GM19351 (cell line): Measurements from ENCODE around the gene OR2T34.
"Not testable (repeated sequence)": the region's sequence is repeated elsewhere in the genome, so short reads cannot be mapped to it uniquely, and the experiment has no call there.

Experiments
- ATAC-seq: cut with Tn5 transposase; IDR thresholded peaks from one replicate; pipeline ENCODE4 v1.9.1; 2021; ENCODE audit warnings: mild to moderate bottlenecking, moderate library complexity; ENCODE audit not compliant: unreplicated experiment

OR2T34 gene

GRCh38 chr1:248574657-248575056 is at the start of gene OR2T34:
Gene OR2T34 (minus strand): TSS chr1:248574757. CDS start chr1:248574757, 0 bp downstream.
- not testable (repeated sequence) for ATAC-seq

- ATAC-seq: peak; percentile 88
Observed at GRCh38 chr1:248622570-248623001, 48.0 kb upstream of the OR2T34 start.

- no peak for ATAC-seq
Observed at GRCh38 chr1:248621770-248622169, 47.2 kb upstream of the OR2T34 start.

- ATAC-seq: no peak
Observed at GRCh38 chr1:248618878-248619277, 44.3 kb upstream of the OR2T34 start.

GRCh38 chr1:248618119-248618518 is 43.6 kb upstream of the OR2T34 start:
- ATAC-seq: no peak

GRCh38 chr1:248613742-248614141 is 39.2 kb upstream of the OR2T34 start:
- peak; percentile 45 for ATAC-seq

GRCh38 chr1:248611883-248612414 is 37.4 kb upstream of the OR2T34 start:
- no peak for ATAC-seq

GRCh38 chr1:248610301-248610700 is 35.7 kb upstream of the OR2T34 start:
- ATAC-seq: no peak

GRCh38 chr1:248599396-248599795 is 24.8 kb upstream of the OR2T34 start:
- no peak for ATAC-seq

GRCh38 chr1:248597589-248597988 is 23.0 kb upstream of the OR2T34 start, which contains the start of gene OR2T10:
Gene OR2T10 (minus strand): TSS chr1:248597700. CDS start chr1:248593768, 3,932 bp downstream.
- ATAC-seq: no peak

GRCh38 chr1:248596615-248597014 is 22.1 kb upstream of the OR2T34 start:
- ATAC-seq: no peak

- ATAC-seq: no peak
Observed at GRCh38 chr1:248593226-248593625, 18.7 kb upstream of the OR2T34 start.

GRCh38 chr1:248592655-248593054 is 18.1 kb upstream of the OR2T34 start:
- no peak for ATAC-seq

GRCh38 chr1:248590055-248590454 is 15.5 kb upstream of the OR2T34 start:
- no peak for ATAC-seq

GRCh38 chr1:248589334-248589733 is 14.8 kb upstream of the OR2T34 start:
- ATAC-seq: no peak

- no peak for ATAC-seq
Observed at GRCh38 chr1:248585266-248585665, 10.7 kb upstream of the OR2T34 start.

- no peak for ATAC-seq
Observed at GRCh38 chr1:248576260-248576980, 1.9 kb upstream of the OR2T34 start.

- ATAC-seq: not testable (repeated sequence)
Observed at GRCh38 chr1:248573856-248574255, 701 bp downstream of the OR2T34 start.

- peak; percentile 91 for ATAC-seq
Observed at GRCh38 chr1:248572049-248572448, 2.5 kb downstream of the OR2T34 start.

GRCh38 chr1:248570811-248571210 is 3.7 kb downstream of the OR2T34 start:
- ATAC-seq: not testable (repeated sequence)

- not testable (repeated sequence) for ATAC-seq
Observed at GRCh38 chr1:248569049-248569448, 5.5 kb downstream of the OR2T34 start.
